Breast epithelium (tissue), 4 donors: ENCODE data around the gene ANKRD11. TPM values are rescaled to one million over a fixed set of nuclear protein-coding genes. Genes with fewer than 3 reads are reported as not detected.
"Not testable (repeated sequence)": the region's sequence is repeated elsewhere in the genome, so short reads cannot be mapped to it uniquely, and the experiment has no call there.

Experiments used
- DNase-seq, 2 donors: peaks; one replicate each; pipeline ENCODE4 v3.0.0-alpha.2; 2019; ENCODE audit warnings: low spot score in 2 of 2
- H3K27ac ChIP-seq, 2 donors: fragments of 200-600 bp; sonication (generic) in 1 of 2; one replicate each; pipeline ENCODE4 v1.5.1; 2016 to 2019; ENCODE audit warnings: mild to moderate bottlenecking in 1 of 2
- H3K27me3 ChIP-seq, 2 donors: fragments of 200-600 bp; sonication (generic) in 1 of 2; one replicate each; pipeline versions ENCODE4 v1.5.1 to v1.6.0; 2017 to 2019; ENCODE audit warnings: control low read depth in 1 of 2, mild to moderate bottlenecking in 1 of 2
- H3K36me3 ChIP-seq: fragments of 200-600 bp; one replicate; pipeline ENCODE4 v1.5.1; 2019
- H3K4me1 ChIP-seq, 2 donors: fragments of 200-600 bp; sonication (generic); one replicate each; pipeline ENCODE4 v1.5.1; 2016 to 2019; ENCODE audit warnings: control low read depth in 1 of 2
- H3K4me3 ChIP-seq, 3 donors: fragments of 200-600 bp; sonication (generic); 1 replicate in 2 of 3; 2 replicates in 1 of 3; pipeline ENCODE4 v1.5.1; 2016 to 2019; ENCODE audit warnings: mild to moderate bottlenecking in 3 of 3, moderate library complexity in 2 of 3
- H3K9me3 ChIP-seq, 2 donors: fragments of 200-600 bp; sonication (generic) in 1 of 2; one replicate each; pipeline ENCODE4 v1.5.1; 2016 to 2019; ENCODE audit warnings: control low read depth in 1 of 2
- POLR2A ChIP-seq: fragments of 450-650 bp; IDR thresholded peaks from one replicate; pipeline ENCODE4 v1.6.1; 2016; ENCODE audit warnings: antibody characterized with exemption, mild to moderate bottlenecking, moderate library complexity
- POLR2AphosphoS5 ChIP-seq, 3 donors: sonication (generic); formaldehyde crosslinking; IDR thresholded peaks; one replicate each; pipeline ENCODE4 v1.6.1; 2017; ENCODE audit warnings: antibody characterized with exemption in 3 of 3
- intact Hi-C: fragments of 100-400 bp; cut with DNase I; formaldehyde crosslinking; loops from one replicate; pipeline ENCODE4 v1.15.1; 2023; ENCODE audit warnings: low total_unique reads
- total RNA-seq, 3 donors: library from RNA; depleted of rRNA; stranded (reverse); fragments of >200 nt; gene quantifications; one replicate each; pipeline ENCODE4 v1.1.0, GENCODE V29; 2016
- TF ChIP-seq, protein P1 (sequence below), 3 donors: fragments of 450-650 bp; IDR thresholded peaks; one replicate each; pipeline ENCODE4 v1.5.1; 2016 to 2017; ENCODE audit warnings: antibody characterized with exemption in 3 of 3, mild to moderate bottlenecking in 3 of 3, moderate library complexity in 3 of 3

ANKRD11 gene
- total RNA-seq, 3 donors from 2014 or later: 64.0 to 79.0 (median 69.2) TPM

DNA sequence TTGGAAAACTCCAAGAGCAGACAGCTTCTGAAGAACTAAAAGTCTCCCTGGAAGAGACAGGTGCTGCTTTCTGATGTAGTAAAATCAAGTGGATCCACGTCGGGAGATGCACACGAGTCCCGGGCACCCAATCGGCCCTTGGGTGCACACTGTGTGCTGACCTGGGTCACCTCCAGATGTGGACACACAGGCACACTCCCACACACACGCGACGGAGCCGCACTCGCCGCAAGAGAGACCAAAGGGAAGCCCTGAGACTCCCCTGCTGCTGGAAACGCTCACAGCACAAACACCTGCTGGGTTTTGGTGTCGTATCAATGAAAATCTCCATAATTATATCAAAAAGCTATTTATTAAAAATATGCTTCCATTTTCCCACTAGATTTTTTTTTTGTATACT is 94.2 kb downstream of the ANKRD11 start:
- Histone ChIP-seq H3K36me3 (no peaks in the 10 kb centered on the region), H3K4me1 (no peaks in the 10 kb centered on the region), H3K4me3 (no peak overlapping the region), H3K27me3 (no peaks in the 10 kb centered on the region), H3K9me3 (no peaks in the 10 kb centered on the region), H3K27ac (no peak overlapping the region)
- no peak for TF ChIP-seq POLR2A
- TF ChIP-seq, protein P1, sequence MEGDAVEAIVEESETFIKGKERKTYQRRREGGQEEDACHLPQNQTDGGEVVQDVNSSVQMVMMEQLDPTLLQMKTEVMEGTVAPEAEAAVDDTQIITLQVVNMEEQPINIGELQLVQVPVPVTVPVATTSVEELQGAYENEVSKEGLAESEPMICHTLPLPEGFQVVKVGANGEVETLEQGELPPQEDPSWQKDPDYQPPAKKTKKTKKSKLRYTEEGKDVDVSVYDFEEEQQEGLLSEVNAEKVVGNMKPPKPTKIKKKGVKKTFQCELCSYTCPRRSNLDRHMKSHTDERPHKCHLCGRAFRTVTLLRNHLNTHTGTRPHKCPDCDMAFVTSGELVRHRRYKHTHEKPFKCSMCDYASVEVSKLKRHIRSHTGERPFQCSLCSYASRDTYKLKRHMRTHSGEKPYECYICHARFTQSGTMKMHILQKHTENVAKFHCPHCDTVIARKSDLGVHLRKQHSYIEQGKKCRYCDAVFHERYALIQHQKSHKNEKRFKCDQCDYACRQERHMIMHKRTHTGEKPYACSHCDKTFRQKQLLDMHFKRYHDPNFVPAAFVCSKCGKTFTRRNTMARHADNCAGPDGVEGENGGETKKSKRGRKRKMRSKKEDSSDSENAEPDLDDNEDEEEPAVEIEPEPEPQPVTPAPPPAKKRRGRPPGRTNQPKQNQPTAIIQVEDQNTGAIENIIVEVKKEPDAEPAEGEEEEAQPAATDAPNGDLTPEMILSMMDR (IDR thresholded peaks at IDR 0.05): no peak
- no peak for TF ChIP-seq POLR2AphosphoS5 (IDR thresholded peaks at IDR 0.05)
- intact Hi-C loops: no loop called here
- no peak for DNase-seq

GRCh38 chr16:89395150-89396142 is 94.9 kb downstream of the ANKRD11 start:
- Histone ChIP-seq H3K36me3 (no peaks in the 10 kb centered on the region), H3K4me1 (no peaks in the 10 kb centered on the region), H3K4me3 (peak overlapping the region in 1 of 3 donors; percentile 26), H3K27me3 (no peaks in the 10 kb centered on the region), H3K27ac (peak overlapping the region; percentile 35 to 49), H3K9me3 (no peaks in the 10 kb centered on the region)
- intact Hi-C loops: no loop called here
- peak; percentile 84 to 91 for DNase-seq
- peak; percentile 78 to 88 (median 85) for TF ChIP-seq POLR2AphosphoS5 (IDR thresholded peaks at IDR 0.05)
- TF ChIP-seq, protein P1 (IDR thresholded peaks at IDR 0.05): no peak

- H3K4me3 ChIP-seq: no peak overlapping the region
- intact Hi-C loops: no loop called here
- H3K4me1 ChIP-seq: no peaks in the 10 kb centered on the region
- TF ChIP-seq POLR2A: no peak
- TF ChIP-seq POLR2AphosphoS5 (IDR thresholded peaks at IDR 0.05): no peak
- TF ChIP-seq, protein P1 (IDR thresholded peaks at IDR 0.05): no peak
- DNase-seq: no peak
- H3K36me3 ChIP-seq: no peaks in the 10 kb centered on the region
- no peaks in the 10 kb centered on the region for H3K9me3 ChIP-seq
- no peaks in the 10 kb centered on the region for H3K27me3 ChIP-seq
- H3K27ac ChIP-seq: no peak overlapping the region
These were observed 96.5 kb downstream of the ANKRD11 start for GRCh38 chr16:89393738-89394406.

DNA sequence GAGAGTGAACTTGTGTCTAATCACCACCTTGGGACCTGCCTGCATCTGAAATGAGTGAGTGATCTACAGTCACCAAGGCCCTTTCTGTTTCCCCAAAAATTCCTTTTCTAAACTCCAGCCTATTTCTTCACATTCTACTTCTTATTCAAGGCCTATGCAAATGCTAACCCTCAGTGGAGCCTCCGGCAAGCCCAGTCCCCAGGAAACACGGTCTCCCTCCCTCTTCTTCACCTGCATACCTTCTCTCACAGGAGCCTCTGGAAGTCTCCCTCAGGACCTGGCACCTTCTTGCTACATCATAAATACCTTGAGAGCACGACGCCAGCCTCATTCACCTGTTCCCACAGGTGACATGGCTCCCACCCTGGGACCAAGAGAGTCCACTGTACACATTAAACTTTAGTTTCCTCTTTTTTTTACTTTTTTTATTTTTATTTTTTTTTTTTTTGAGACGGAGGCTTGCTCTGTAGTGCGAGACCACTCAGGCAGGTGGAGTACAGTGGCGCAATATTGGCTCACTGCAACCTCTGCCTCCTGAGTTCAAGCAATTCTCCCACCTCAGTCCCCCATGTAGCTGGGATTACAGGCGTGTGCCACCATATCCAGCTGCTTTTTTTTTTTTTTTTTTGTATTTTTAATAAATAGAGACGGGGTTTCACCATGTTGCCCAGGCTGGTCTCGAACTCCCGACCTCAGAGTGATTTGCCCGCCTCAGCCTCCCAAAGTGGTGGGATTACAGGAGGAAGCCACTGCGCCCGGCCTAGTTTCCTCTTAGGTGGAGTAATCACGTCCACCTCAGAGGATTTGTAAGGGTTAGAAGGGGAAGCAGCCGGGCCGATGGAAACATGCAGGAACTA is 97.3 kb downstream of the ANKRD11 start:
- Histone ChIP-seq H3K4me1 (no peaks in the 10 kb centered on the region), H3K9me3 (no peaks in the 10 kb centered on the region), H3K27ac (no peak overlapping the region)

DNA sequence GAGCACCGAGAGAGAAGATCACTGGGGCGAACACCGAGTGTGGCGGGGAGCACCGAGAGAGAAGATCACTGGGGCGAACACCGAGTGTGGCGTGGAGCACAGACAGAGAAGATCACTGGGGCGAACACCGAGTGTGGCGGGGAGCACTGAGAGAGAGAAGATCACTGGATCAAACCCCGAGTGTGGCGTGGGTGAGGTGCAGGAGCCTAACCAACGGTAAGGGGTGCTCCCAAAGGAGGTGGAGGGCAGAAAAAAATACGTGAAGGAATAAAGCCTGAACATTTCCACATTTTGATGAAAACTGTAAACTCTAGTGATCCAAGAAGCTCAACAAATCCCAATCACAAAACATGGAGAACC is 100.2 kb downstream of the ANKRD11 start:
- H3K27ac ChIP-seq, H3K4me1 ChIP-seq, H3K4me3 ChIP-seq, H3K9me3 ChIP-seq, H3K27me3 ChIP-seq, H3K36me3 ChIP-seq, intact Hi-C loops, DNase-seq: not testable (repeated sequence)

More for the DNA sequence above, 97.3 kb downstream of the ANKRD11 start:
- TF ChIP-seq POLR2AphosphoS5 (IDR thresholded peaks at IDR 0.05) (no peak), POLR2A (no peak)
- intact Hi-C loops: no loop called here
- DNase-seq: no peak
- Histone ChIP-seq H3K27me3 (no peaks in the 10 kb centered on the region), H3K4me3 (no peak overlapping the region), H3K36me3 (no peaks in the 10 kb centered on the region)

- H3K4me1 ChIP-seq, H3K36me3 ChIP-seq, intact Hi-C loops, H3K27me3 ChIP-seq, DNase-seq, H3K27ac ChIP-seq, H3K4me3 ChIP-seq, H3K9me3 ChIP-seq: not testable (repeated sequence)
These were observed 100.7 kb downstream of the ANKRD11 start for GRCh38 chr16:89389504-89390223.
